GM18517 (cell line): ENCODE measurements around the gene TECPR1.

Experiments
- ATAC-seq: cut with Tn5 transposase; IDR thresholded peaks from one replicate; pipeline ENCODE4 v1.9.1; 2021; ENCODE audit warnings: mild to moderate bottlenecking, moderate library complexity; ENCODE audit not compliant: unreplicated experiment

TECPR1 gene

DNA sequence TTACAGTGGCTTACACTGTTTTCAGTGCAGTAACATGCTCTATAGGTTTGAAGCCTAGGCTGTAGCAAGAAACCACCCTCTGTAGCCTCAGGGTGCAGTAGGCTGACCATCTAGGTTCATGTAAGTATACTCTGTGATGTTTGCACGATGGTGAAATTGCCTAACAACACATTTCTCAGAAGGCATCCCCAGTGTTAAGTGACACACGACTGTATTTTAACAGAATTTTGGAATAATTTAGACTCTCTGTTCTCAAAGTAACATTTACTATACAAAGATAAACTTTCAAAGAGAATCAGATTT is 85.4 kb downstream of the TECPR1 start:
- ATAC-seq: no peak

DNA sequence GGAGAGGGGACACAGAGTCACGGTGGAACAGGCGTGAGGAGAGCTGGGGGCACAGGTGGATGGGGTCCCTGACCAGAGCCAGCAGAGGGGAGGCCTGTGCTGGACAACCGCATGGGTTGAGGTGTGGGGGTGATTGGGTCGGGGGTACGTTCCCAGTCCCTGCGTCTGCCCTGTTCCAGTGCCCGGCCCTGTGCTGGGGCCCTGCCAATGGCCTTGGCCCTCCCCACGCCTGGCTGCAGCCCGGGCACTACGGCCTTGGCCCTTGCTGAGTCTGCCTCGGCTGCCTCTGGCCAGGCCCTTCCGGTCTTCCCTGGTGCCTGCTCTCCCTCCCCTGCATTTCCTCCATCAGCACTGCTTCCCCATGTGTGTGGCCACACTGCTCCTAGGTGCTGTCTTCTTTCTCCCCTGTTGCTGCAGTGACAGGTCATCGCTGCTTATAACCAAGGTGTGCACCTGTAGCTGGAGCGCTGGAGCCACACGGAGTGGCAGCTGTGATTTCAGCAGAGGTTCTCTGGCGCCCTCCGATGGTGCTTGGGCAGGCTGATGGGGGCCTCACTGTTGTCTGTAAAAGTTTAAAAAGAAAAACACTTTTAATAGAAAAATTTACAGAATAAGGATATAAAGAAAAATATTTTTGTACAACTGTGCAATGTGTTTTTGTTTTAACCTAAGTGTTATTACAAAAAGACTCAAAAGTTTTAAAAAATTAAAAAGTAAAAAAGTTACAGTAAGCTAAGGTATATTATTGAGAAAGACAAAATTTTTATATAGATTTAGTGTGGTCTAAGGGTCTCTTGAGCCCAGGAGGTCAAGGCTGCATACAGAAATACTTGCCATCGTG is 86.0 kb downstream of the TECPR1 start:
- no peak for ATAC-seq
